SU-DHL-6 (cell line): ENCODE measurements around the gene PSMA7.
A peak's percentile ranks its signal among the peaks of the same experiment; 100 is the strongest.

ENCODE experiments used
- H2AFZ ChIP-seq: fragments of 200-600 bp; sonication (generic); 2 replicates; pipeline ENCODE4 v1.6.1; 2014; ENCODE audit warnings: low read depth, mild to moderate bottlenecking, moderate library complexity, mixed read lengths, antibody characterized with exemption, low read length; ENCODE audit not compliant: severe bottlenecking
- H3F3A ChIP-seq: fragments of 200-600 bp; shearing (Covaris generic); 2 replicates; pipeline ENCODE4 v1.6.0; 2016; ENCODE audit warnings: antibody characterized with exemption, mild to moderate bottlenecking; ENCODE audit not compliant: insufficient read depth
- H3K27ac ChIP-seq: fragments of 200-600 bp; sonication (generic); 2 replicates; pipeline ENCODE4 v1.5.1; 2016; ENCODE audit warnings: low read depth, mild to moderate bottlenecking, low read length, moderate library complexity, mixed read lengths
- H3K27me3 ChIP-seq: fragments of 200-600 bp; sonication (generic), shearing (Covaris generic); 2 replicates; pipeline ENCODE4 v1.6.0; 2014; ENCODE audit warnings: mild to moderate bottlenecking, low read length
- H3K36me3 ChIP-seq: fragments of 200-600 bp; sonication (generic); 2 replicates; pipeline ENCODE4 v1.6.1; 2014; ENCODE audit warnings: mild to moderate bottlenecking, low read length, mixed read lengths
- H3K4me2 ChIP-seq: fragments of 300-600, 200-600 bp; shearing (Covaris generic), sonication (generic); 2 replicates; pipeline ENCODE4 v1.6.0; 2014; ENCODE audit warnings: low read length, low read depth, mild to moderate bottlenecking; ENCODE audit not compliant: poor library complexity, severe bottlenecking
- H3K4me3 ChIP-seq: fragments of 200-600 bp; sonication (generic); 2 replicates; pipeline ENCODE4 v1.5.1; 2014; ENCODE audit warnings: antibody characterized with exemption, low read length, mild to moderate bottlenecking, mixed read lengths; ENCODE audit not compliant: insufficient read depth, poor library complexity, severe bottlenecking
- H3K79me2 ChIP-seq: fragments of 200-600 bp; sonication (generic); 2 replicates; pipeline ENCODE4 v1.6.1; 2014; ENCODE audit warnings: mild to moderate bottlenecking, low read length, moderate library complexity; ENCODE audit not compliant: insufficient read depth
- H3K9ac ChIP-seq: fragments of 200-600 bp; sonication (generic); 2 replicates; pipeline ENCODE4 v1.7.0; 2014; ENCODE audit warnings: mild to moderate bottlenecking, low read length
- H3K9me2 ChIP-seq: fragments of 200-600 bp; sonication (generic); replicated peaks from 2 replicates; pipeline ENCODE4 v1.6.1; 2014; ENCODE audit warnings: low read length; ENCODE audit not compliant: insufficient read depth
- H3K9me3 ChIP-seq: fragments of 200-600 bp; sonication (generic); 2 replicates; pipeline ENCODE4 v1.6.1; 2014; ENCODE audit warnings: low read length, mixed read lengths; ENCODE audit not compliant: insufficient read depth
- H4K20me1 ChIP-seq: fragments of 200-600 bp; sonication (generic); 2 replicates; pipeline ENCODE4 v1.6.1; 2014; ENCODE audit warnings: low read depth, mild to moderate bottlenecking, antibody characterized with exemption, low read length, moderate library complexity, mixed read lengths
- CTCF ChIP-seq: fragments of 200-600 bp; sonication (generic); IDR thresholded peaks from one replicate; pipeline ENCODE4 v1.5.1; 2017; ENCODE audit warnings: antibody characterized with exemption, mild to moderate bottlenecking, low read length, moderate library complexity; ENCODE audit not compliant: insufficient read depth, poor library complexity, severe bottlenecking
- EZH2phosphoT487 ChIP-seq: fragments of 200-600 bp; sonication (generic), shearing (Covaris generic); conservative IDR thresholded peaks from 2 replicates; pipeline ENCODE4 v1.6.1; 2018; ENCODE audit warnings: mild to moderate bottlenecking, antibody characterized with exemption, low read length, moderate library complexity, mixed read lengths

PSMA7 gene

GRCh38 chr20:62141043-62141396, 2.2 kb downstream of the PSMA7 start:
- peaks cover 5% of the 10 kb centered on the region; the same call in 1 of the 2 replicates for H4K20me1 ChIP-seq
- H3F3A ChIP-seq: peaks cover 17% of the 10 kb centered on the region
- peak overlapping the region; percentile 88 for H3K4me2 ChIP-seq
- H3K27me3 ChIP-seq: no peaks in the 10 kb centered on the region
- no peaks in the 10 kb centered on the region for H3K9me3 ChIP-seq
- H2AFZ ChIP-seq: no peak overlapping the region
- H3K79me2 ChIP-seq: peaks cover 55% of the 10 kb centered on the region
- no peak for TF ChIP-seq EZH2phosphoT487
- TF ChIP-seq CTCF: no peak
- no peak overlapping the region for H3K4me3 ChIP-seq
- H3K9ac ChIP-seq: peak overlapping the region; percentile 76
- no peak overlapping the region for H3K27ac ChIP-seq
- H3K9me2 ChIP-seq: no peaks in the 10 kb centered on the region
- H3K36me3 ChIP-seq: peaks cover 7% of the 10 kb centered on the region

- Histone ChIP-seq H3K27me3 (no peaks in the 10 kb centered on the region), H3K9me2 (no peaks in the 10 kb centered on the region), H2AFZ (no peak overlapping the region), H3K27ac (no peak overlapping the region), H3F3A (peaks cover 20% of the 10 kb centered on the region), H3K9ac (no peak overlapping the region), H3K36me3 (peaks cover 12% of the 10 kb centered on the region), H4K20me1 (peaks cover 8% of the 10 kb centered on the region; the same call in 1 of the 2 replicates), H3K4me2 (no peak overlapping the region), H3K9me3 (no peaks in the 10 kb centered on the region), H3K4me3 (no peak overlapping the region), H3K79me2 (peaks cover 41% of the 10 kb centered on the region)
- TF ChIP-seq CTCF: no peak
- no peak for TF ChIP-seq EZH2phosphoT487
These were observed 3.6 kb downstream of the PSMA7 start for GRCh38 chr20:62139636-62140035.

- Histone ChIP-seq H3K79me2 (peaks cover 36% of the 10 kb centered on the region), H4K20me1 (peaks cover 8% of the 10 kb centered on the region; the same call in 1 of the 2 replicates), H3F3A (peaks cover 20% of the 10 kb centered on the region), H3K27ac (no peak overlapping the region), H3K9ac (no peak overlapping the region), H3K4me3 (no peak overlapping the region), H3K27me3 (no peaks in the 10 kb centered on the region), H2AFZ (no peak overlapping the region), H3K9me3 (no peaks in the 10 kb centered on the region), H3K36me3 (peaks cover 12% of the 10 kb centered on the region), H3K9me2 (no peaks in the 10 kb centered on the region), H3K4me2 (no peak overlapping the region)
- TF ChIP-seq EZH2phosphoT487 (no peak), CTCF (no peak)
These were observed 4.3 kb downstream of the PSMA7 start for GRCh38 chr20:62138912-62139311.

GRCh38 chr20:62138204-62138543, 5.0 kb downstream of the PSMA7 start:
- Histone ChIP-seq H3K4me2 (no peak overlapping the region), H2AFZ (no peak overlapping the region), H3K9ac (no peak overlapping the region), H3K9me2 (no peaks in the 10 kb centered on the region), H3K27ac (no peak overlapping the region), H3F3A (peaks cover 20% of the 10 kb centered on the region), H3K9me3 (no peaks in the 10 kb centered on the region), H3K36me3 (peaks cover 12% of the 10 kb centered on the region), H3K27me3 (no peaks in the 10 kb centered on the region), H3K79me2 (peaks cover 36% of the 10 kb centered on the region), H3K4me3 (no peak overlapping the region), H4K20me1 (peaks cover 8% of the 10 kb centered on the region; the same call in 1 of the 2 replicates)
- TF ChIP-seq EZH2phosphoT487: no peak
- TF ChIP-seq CTCF: no peak
